Neural cell (in vitro differentiated cells): ENCODE data around the gene ACTL8. TPM values are rescaled to one million over a fixed set of nuclear protein-coding genes. Genes with fewer than 3 reads are reported as not detected.

ENCODE experiments used
- H2AFZ ChIP-seq: fragments of 200-600, 300-800 bp; sonication (generic), shearing (Covaris generic); 2 replicates; pipeline ENCODE4 v1.6.0; 2014; ENCODE audit warnings: low read depth, mild to moderate bottlenecking, antibody characterized with exemption, low read length, moderate library complexity
- H3F3A ChIP-seq: fragments of 200-600 bp; shearing (Covaris generic); 2 replicates; pipeline ENCODE4 v1.6.1; 2016; ENCODE audit warnings: mild to moderate bottlenecking, moderate library complexity, mixed read lengths, antibody characterized with exemption, low read length; ENCODE audit not compliant: insufficient read depth, poor library complexity, severe bottlenecking
- H3K27ac ChIP-seq: fragments of 200-600, 300-800 bp; sonication (generic), shearing (Covaris generic); 2 replicates; pipeline ENCODE4 v1.5.1; 2014; ENCODE audit warnings: mild to moderate bottlenecking, low read length, moderate library complexity
- H3K27me3 ChIP-seq: fragments of 300-800, 200-600 bp; sonication (generic), shearing (Covaris generic); 2 replicates; pipeline ENCODE4 v1.6.0; 2014; ENCODE audit warnings: mild to moderate bottlenecking, low read depth, low read length, moderate library complexity; ENCODE audit not compliant: insufficient read depth
- H3K36me3 ChIP-seq: fragments of 300-800, 200-600 bp; sonication (generic), shearing (Covaris generic); 2 replicates; pipeline ENCODE4 v1.5.1; 2014; ENCODE audit warnings: mild to moderate bottlenecking, antibody characterized with exemption, low read length, moderate library complexity; ENCODE audit not compliant: insufficient read depth
- H3K4me2 ChIP-seq: fragments of 300-800, 200-600 bp; sonication (generic), shearing (Covaris generic); 2 replicates; pipeline ENCODE4 v1.6.0; 2014; ENCODE audit warnings: mild to moderate bottlenecking, low read length
- H3K4me3 ChIP-seq: fragments of 300-800, 200-600 bp; sonication (generic), shearing (Covaris generic); 2 replicates; pipeline ENCODE4 v1.5.1; 2014; ENCODE audit warnings: mild to moderate bottlenecking, low read length, moderate library complexity
- H3K79me2 ChIP-seq: fragments of 200-600 bp; shearing (Covaris generic); replicated peaks from 2 replicates; pipeline ENCODE4 v1.6.0; 2014; ENCODE audit warnings: mild to moderate bottlenecking, low read length, moderate library complexity; ENCODE audit not compliant: insufficient read depth
- H3K9ac ChIP-seq: fragments of 300-800, 200-600 bp; sonication (generic), shearing (Covaris generic); 2 replicates; pipeline ENCODE4 v1.6.1; 2016; ENCODE audit warnings: mild to moderate bottlenecking, low read length, mixed read lengths
- H3K9me2 ChIP-seq: fragments of 200-600 bp; shearing (Covaris generic); 2 replicates; pipeline ENCODE4 v1.6.1; 2016; ENCODE audit warnings: mild to moderate bottlenecking, low read length, mixed read lengths; ENCODE audit not compliant: insufficient read depth
- H3K9me3 ChIP-seq: fragments of 200-600, 300-800 bp; sonication (generic), shearing (Covaris generic); 2 replicates; pipeline ENCODE4 v1.6.1; 2016; ENCODE audit warnings: mild to moderate bottlenecking, mixed run types, low read length, moderate library complexity, mixed read lengths
- H4K20me1 ChIP-seq: fragments of 200-600 bp; shearing (Covaris generic); 2 replicates; pipeline ENCODE4 v1.6.1; 2016; ENCODE audit warnings: mild to moderate bottlenecking, mixed run types; ENCODE audit not compliant: insufficient read depth
- CTCF ChIP-seq: fragments of 450-650 bp; IDR thresholded peaks from 2 replicates; pipeline ENCODE4 v1.5.1; 2014; ENCODE audit warnings: antibody characterized with exemption, mild to moderate bottlenecking, moderate library complexity; ENCODE audit not compliant: poor library complexity, severe bottlenecking
- EP300 ChIP-seq: fragments of 450-650 bp; conservative IDR thresholded peaks from 2 replicates; pipeline ENCODE4 v1.6.1; 2014; ENCODE audit warnings: antibody characterized with exemption, mild to moderate bottlenecking, moderate library complexity; ENCODE audit not compliant: poor library complexity, severe bottlenecking
- EZH2 ChIP-seq: fragments of 200-600, 300-800 bp; shearing (Covaris generic), sonication (generic); IDR thresholded peaks from 2 replicates; pipeline ENCODE4 v1.6.1; 2014; ENCODE audit warnings: antibody characterized with exemption, low read length, borderline replicate concordance, mild to moderate bottlenecking; ENCODE audit not compliant: insufficient read depth, poor library complexity, severe bottlenecking
- MXI1 ChIP-seq: fragments of 450-650 bp; conservative IDR thresholded peaks from 2 replicates; pipeline ENCODE4 v1.6.1; 2014; ENCODE audit warnings: antibody characterized with exemption, mild to moderate bottlenecking; ENCODE audit not compliant: poor library complexity, severe bottlenecking
- POLR2AphosphoS5 ChIP-seq: IDR thresholded peaks from 2 replicates; pipeline ENCODE4 v1.6.1; 2012
- RAD21 ChIP-seq: fragments of 450-650 bp; conservative IDR thresholded peaks from 2 replicates; pipeline ENCODE4 v1.6.1; 2014; ENCODE audit warnings: antibody characterized with exemption, mild to moderate bottlenecking, moderate library complexity
- REST ChIP-seq: IDR thresholded peaks from 2 replicates; pipeline ENCODE4 v1.6.1; 2012; ENCODE audit warnings: borderline replicate concordance
- SMC3 ChIP-seq: fragments of 450-650 bp; conservative IDR thresholded peaks from 2 replicates; pipeline ENCODE4 v1.6.1; 2014; ENCODE audit warnings: antibody characterized with exemption, mild to moderate bottlenecking, moderate library complexity; ENCODE audit not compliant: poor library complexity
- TAF1 ChIP-seq: IDR thresholded peaks from 2 replicates; pipeline ENCODE4 v1.6.1; 2012; ENCODE audit warnings: low read depth
- polyA plus RNA-seq: library from polyadenylated mRNA; depleted of rRNA; stranded (reverse); fragments of >200 nt; gene quantifications from 2 replicates; pipeline ENCODE4 v1.2.3, GENCODE V29; 2014

The ACTL8 gene
- polyA plus RNA-seq, 1 donor from 2014 or later = not detected

- Histone ChIP-seq H3K36me3 (no peaks in the 10 kb centered on the region), H3K79me2 (no peaks in the 10 kb centered on the region), H3K27me3 (no peaks in the 10 kb centered on the region), H4K20me1 (no peaks in the 10 kb centered on the region), H3K4me3 (no peak overlapping the region), H3K9me2 (no peaks in the 10 kb centered on the region), H2AFZ (no peak overlapping the region), H3K9ac (no peak overlapping the region), H3F3A (no peaks in the 10 kb centered on the region), H3K4me2 (no peak overlapping the region), H3K9me3 (peaks cover 9% of the 10 kb centered on the region), H3K27ac (no peak overlapping the region)
- no peak for TF ChIP-seq CTCF
- TF ChIP-seq REST = no peak
- TF ChIP-seq TAF1 = no peak
- no peak for TF ChIP-seq EZH2
- TF ChIP-seq EP300 = no peak
- no peak for TF ChIP-seq SMC3
- TF ChIP-seq RAD21 = no peak
- no peak for TF ChIP-seq POLR2AphosphoS5
- TF ChIP-seq MXI1 = no peak
Measured at GRCh38 chr1:17762313-17762712, 7.2 kb downstream of the ACTL8 start.

- TF ChIP-seq RAD21 (no peak), TAF1 (no peak), REST (no peak), EZH2 (no peak), CTCF (no peak), POLR2AphosphoS5 (no peak), EP300 (no peak), SMC3 (no peak), MXI1 (no peak)
- Histone ChIP-seq H3K27me3 (no peaks in the 10 kb centered on the region), H3K9me2 (no peaks in the 10 kb centered on the region), H3K9me3 (peaks cover 9% of the 10 kb centered on the region), H3K4me2 (no peak overlapping the region), H3K79me2 (no peaks in the 10 kb centered on the region), H3K9ac (no peak overlapping the region), H2AFZ (no peak overlapping the region), H3K36me3 (no peaks in the 10 kb centered on the region), H3F3A (no peaks in the 10 kb centered on the region), H4K20me1 (no peaks in the 10 kb centered on the region), H3K27ac (no peak overlapping the region), H3K4me3 (no peak overlapping the region)
Measured at GRCh38 chr1:17763417-17763816, 8.3 kb downstream of the ACTL8 start.
